GM19238 (cell line): ENCODE data around the gene CLTA.
"Not testable (repeated sequence)": the region's sequence is repeated elsewhere in the genome, so short reads cannot be mapped to it uniquely, and the experiment has no call there.

ENCODE experiments used
- DNase-seq: peaks from one replicate; pipeline ENCODE4 v3.0.0; 2011; ENCODE audit warnings: low spot score; ENCODE audit not compliant: insufficient read length

CLTA gene

GRCh38 chr9:36239205-36239604, 48.5 kb downstream of the CLTA start:
- not testable (repeated sequence) for DNase-seq

DNA sequence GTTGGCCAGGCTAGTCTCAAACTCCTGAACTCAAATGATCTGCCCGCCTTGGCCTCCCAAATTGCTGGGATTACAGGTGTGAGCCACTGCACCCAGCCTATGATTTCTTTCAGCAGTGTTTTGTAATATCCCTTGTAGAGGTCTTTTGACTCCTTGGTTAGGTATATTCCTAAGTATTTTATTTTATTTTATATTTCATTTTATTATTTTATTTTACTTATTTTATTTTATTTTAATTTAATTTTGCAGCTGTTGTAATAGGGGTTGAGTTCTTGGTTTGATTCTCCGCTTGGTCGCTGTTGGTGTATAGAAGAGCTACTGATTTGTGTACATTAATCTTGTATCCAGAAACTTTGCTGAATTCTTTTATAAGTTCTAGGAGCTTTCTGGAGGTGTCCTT, 49.0 kb downstream of the CLTA start:
- DNase-seq = not testable (repeated sequence)

DNA sequence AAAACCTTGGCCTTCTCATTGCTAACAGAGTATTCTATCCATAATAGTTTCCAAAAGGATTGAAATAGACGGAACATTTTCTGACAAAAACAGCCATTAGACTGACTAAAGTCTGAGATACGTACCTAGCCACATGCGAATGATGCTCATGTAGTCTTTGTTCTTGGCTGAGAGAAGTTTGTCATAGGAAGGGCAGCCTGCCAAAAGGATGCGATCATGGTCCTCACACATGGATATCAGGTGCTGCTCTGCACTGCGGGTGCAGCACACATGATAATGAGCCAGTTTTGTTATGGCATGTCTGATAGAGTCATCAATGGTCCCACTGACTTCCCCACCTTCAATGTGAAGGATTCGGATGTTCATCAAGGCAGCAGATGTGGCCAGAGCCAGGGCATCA, 55.2 kb downstream of the CLTA start:
- DNase-seq = no peak

GRCh38 chr9:36247356-36247755, 56.6 kb downstream of the CLTA start:
- DNase-seq = no peak

- not testable (repeated sequence) for DNase-seq
These were observed 57.3 kb downstream of the CLTA start for GRCh38 chr9:36248061-36248460.

DNA sequence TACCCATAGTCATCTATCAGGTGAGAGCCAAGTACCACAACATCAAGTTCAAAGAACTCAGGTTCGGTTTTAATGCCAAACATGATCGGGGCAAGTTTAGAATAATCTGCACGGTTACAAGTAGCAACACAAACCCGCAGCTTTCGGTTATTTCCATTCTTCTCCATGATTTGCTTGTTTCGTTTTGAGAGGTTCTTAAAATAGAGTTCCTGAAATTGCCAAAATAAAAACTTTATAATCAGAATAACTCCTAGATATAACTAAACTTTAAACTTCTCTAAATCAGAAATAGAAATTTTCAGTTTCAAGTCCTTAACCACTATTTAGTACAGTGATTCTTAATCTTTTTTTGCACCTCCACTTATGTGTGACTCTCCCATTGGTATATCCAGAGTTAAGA, 58.5 kb downstream of the CLTA start:
- DNase-seq = no peak

DNA sequence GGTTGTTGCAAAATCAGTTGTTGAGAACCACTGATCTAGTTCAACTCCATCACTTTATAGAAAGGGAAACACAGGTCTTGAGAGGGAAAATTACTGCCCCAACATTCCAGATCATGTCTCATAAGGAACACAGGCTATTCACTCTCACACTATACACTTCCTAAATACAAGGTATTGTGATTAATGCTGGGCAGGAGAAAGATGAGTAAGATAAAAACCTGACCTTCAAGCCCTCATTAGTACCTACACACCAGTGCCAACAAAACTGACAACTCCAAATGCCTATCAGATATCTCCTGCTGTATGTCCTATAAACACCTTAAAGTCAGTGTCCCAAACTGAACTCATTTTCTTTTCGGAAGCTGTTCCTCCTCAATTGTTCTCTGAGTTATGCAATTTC, 59.4 kb downstream of the CLTA start:
- no peak for DNase-seq

- DNase-seq = no peak
These were observed 60.7 kb downstream of the CLTA start for GRCh38 chr9:36251428-36251827.

GRCh38 chr9:36258208-36258995, 67.7 kb downstream of the CLTA start, which contains the start of gene GNE:
Gene GNE (minus strand): TSS chr9:36258448. CDS start chr9:36249355, 9,093 bp downstream.
- DNase-seq = peak; percentile 78

- no peak for DNase-seq
These were observed 68.3 kb downstream of the CLTA start for GRCh38 chr9:36258996-36259533.
